ENCODE measurements around the gene RBM20.

The RBM20 gene

DNA sequence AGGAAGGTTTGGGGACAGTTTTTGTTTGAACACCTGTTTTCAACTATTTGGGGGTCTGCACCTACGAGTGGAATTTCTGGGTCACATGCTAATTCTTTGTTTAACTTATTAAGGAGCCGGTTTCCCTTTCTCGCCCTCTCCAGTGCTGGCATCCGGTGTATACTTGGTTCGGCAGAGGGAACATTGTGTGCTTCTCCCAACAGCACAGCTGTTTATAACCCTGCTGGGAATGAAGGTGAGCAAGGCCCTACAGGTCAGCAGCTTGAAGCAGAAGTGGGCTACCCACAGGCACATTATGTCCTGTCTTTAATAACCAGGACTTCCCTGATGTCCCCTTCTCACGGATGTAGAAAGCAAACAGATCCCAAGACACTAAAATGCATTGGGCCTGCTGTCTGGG, 140.1 kb downstream of the RBM20 start:
- Mint-ChIP-seq H3K9me3 (no peaks in the 10 kb centered on the region), H3K36me3 (ENCODE audit: low read depth) (no peaks in the 10 kb centered on the region), H3K4me1 (peaks cover 58% of the 10 kb centered on the region), H3K27me3 (no peaks in the 10 kb centered on the region), H3K27ac (peak overlapping the region; percentile 57), H3K4me3 (no peak overlapping the region)
- ATAC-seq, result no peak
- DNase-seq, result no peak

DNA sequence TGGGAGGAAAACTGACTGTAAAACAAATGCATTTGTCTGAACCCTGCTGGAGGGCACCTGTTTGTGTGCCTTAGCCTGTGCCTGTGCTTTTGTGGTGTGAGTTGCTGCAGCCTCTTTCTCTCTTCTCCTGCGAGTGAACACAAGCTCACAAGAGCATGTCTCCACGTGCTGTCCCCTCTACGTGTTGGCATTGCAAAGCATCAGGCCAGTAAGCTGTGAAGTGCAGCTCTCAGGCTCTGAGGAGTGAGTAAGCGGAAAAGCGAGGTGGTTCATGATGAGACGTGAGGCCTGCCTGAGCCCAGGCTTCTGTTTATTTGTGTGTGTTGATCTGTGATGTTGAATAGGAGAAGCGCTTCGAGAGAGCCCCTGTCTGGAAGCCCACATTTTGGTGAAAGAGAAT, 142.0 kb downstream of the RBM20 start:
- H3K4me3 Mint-ChIP-seq, result no peak overlapping the region

DNA sequence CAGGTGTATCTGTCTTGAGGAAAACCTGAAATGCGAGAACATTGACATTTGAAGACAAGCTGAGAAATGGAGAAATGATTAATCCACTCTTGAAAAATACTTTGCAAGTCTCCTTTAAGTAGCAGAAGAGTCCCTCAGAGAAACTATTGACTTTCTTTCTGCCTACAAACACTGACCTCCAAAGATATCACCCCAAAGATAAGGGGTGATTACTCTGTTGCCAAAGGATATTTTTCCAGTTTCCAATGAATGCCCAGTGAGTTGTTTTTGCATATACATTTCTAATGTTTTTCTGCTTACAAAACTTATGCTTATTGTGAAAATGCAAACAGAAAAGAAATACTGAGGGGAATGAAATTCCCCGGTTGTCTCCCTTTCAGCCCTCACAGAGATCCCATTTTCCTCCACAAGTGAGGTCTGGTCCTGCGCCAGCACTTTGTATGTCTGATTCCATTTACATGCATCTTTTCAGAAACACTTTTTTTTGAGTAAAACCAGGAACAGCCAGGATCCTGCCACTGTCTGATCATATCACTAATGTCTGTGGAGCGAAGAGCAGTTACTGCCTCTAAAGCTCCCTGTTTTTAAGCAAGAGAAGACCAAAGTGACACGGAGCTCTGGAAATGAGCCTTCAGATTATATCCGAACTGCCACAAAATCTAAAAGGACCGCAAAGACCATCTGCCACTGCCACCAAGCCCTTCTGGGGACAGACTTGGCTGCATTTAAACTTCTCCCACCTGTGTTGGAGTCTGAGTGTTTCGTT, 144.7 kb downstream of the RBM20 start:
- ATAC-seq (no peak), DNase-seq (no peak)
- Mint-ChIP-seq H3K36me3 (ENCODE audit: low read depth) (no peaks in the 10 kb centered on the region), H3K4me1 (peaks cover 31% of the 10 kb centered on the region), H3K4me3 (no peak overlapping the region), H3K27ac (no peak overlapping the region), H3K9me3 (no peaks in the 10 kb centered on the region), H3K27me3 (no peaks in the 10 kb centered on the region)

More for the DNA sequence above, 142.0 kb downstream of the RBM20 start:
- H3K27ac Mint-ChIP-seq, result peak overlapping the region; percentile 69
- H3K9me3 Mint-ChIP-seq, result no peaks in the 10 kb centered on the region
- H3K4me1 Mint-ChIP-seq, result peaks cover 50% of the 10 kb centered on the region
- no peaks in the 10 kb centered on the region for H3K36me3 Mint-ChIP-seq (ENCODE audit: low read depth)
- DNase-seq (no peak), ATAC-seq (peak; percentile 83)
- H3K27me3 Mint-ChIP-seq, result no peaks in the 10 kb centered on the region

DNA sequence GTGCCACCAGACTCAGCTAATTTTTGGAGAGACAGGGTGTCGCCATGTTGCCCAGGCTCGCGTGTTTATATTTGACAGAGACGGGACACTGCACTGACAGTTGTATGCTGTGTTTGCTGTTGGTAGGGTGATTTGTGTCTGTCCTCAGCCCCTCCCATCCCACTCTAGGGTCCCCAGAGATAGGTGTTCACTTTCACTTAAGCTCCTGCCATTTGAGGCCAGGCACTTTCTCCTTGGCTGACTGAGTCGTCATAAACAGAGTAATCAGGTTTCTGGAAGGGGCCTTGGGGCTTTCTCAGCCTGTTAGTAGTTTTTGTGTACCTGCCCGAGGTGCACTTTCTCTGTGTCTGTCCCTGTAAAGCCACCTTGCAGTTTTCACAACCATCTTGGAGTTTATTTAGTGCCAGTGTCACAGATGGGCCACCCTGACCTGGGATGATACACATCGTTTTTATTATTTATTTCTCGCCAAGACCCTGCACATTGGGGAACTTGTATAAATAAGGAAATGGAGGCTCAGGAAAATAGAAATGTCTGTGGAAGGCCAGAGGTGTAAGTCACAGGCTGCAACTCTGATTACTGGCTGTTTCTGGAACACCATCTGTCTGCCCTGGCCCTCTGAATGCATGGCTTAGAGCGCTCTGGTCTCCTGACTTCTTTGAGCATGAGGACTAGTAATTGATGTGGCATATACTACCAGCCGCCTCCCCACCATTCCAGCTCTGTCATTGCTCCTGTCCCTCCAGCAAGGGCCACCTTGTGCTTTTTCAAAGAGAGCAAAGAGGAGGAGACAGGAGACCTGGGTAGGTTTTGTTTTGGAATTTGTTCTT, 145.7 kb downstream of the RBM20 start:
- H3K36me3 Mint-ChIP-seq (ENCODE audit: low read depth), result no peaks in the 10 kb centered on the region
- ATAC-seq, result no peak
- H3K27me3 Mint-ChIP-seq, result no peaks in the 10 kb centered on the region
- peaks cover 24% of the 10 kb centered on the region for H3K4me1 Mint-ChIP-seq
- no peak overlapping the region for H3K4me3 Mint-ChIP-seq
- H3K9me3 Mint-ChIP-seq, result no peaks in the 10 kb centered on the region
- no peak for DNase-seq
- no peak overlapping the region for H3K27ac Mint-ChIP-seq

DNA sequence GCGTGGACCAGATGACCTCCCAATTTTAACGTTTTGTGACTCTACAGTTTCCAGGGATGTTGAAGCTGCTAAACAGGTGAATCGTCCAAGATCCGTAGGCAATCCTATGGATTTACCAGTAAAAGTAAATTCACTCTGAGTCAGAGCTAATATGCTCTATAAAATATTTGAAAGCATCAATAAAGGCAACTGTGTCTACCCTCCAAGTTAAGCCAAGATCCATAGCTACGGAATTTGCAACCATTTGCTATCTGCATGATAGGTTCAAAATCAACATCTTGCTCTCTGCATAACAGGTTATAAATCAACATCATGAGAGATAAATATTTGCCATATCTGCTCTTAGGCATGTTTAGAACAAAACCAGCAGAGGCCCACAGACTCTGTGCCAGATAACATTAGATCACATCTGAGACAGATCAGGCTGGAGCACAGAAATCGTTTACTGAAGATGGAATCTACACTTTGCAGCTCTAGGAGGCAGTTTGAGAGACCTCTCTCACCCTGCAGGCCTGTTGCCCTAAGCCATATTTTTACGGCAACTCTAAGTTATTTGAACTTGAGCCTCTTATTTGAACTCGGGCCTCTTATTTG, 146.9 kb downstream of the RBM20 start:
- no peak overlapping the region for H3K27ac Mint-ChIP-seq
- H3K4me1 Mint-ChIP-seq, result peaks cover 12% of the 10 kb centered on the region
- no peak overlapping the region for H3K4me3 Mint-ChIP-seq
- no peaks in the 10 kb centered on the region for H3K27me3 Mint-ChIP-seq
- no peak for ATAC-seq
- H3K9me3 Mint-ChIP-seq, result no peaks in the 10 kb centered on the region
- H3K36me3 Mint-ChIP-seq (ENCODE audit: low read depth), result no peaks in the 10 kb centered on the region
- no peak for DNase-seq

DNA sequence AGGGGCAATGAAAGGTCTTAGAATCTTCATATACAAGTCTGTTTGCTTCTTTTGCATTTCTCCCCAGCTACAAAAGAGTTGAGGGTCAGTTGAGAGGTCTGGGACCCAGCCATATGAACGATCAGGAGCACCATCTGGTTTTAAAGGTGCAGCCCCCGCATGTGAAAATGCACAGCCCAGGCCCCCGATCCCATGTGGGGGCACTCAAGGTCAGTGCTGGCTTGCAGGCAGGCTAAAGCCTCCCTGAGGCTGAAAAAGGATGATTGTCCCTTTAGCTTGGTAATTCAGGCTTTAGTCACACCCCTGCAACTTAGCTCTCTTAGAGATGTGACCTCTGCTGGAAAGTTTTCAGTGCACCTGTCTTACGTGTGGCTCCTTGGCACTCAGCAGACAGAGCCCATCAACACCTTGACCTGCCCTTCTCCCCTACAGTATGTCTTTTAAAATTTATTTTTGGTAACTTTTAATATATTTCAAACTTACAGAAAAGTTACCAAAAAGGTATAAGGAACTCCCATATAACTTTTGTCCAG, 147.5 kb downstream of the RBM20 start:
- no peak for DNase-seq

DNA sequence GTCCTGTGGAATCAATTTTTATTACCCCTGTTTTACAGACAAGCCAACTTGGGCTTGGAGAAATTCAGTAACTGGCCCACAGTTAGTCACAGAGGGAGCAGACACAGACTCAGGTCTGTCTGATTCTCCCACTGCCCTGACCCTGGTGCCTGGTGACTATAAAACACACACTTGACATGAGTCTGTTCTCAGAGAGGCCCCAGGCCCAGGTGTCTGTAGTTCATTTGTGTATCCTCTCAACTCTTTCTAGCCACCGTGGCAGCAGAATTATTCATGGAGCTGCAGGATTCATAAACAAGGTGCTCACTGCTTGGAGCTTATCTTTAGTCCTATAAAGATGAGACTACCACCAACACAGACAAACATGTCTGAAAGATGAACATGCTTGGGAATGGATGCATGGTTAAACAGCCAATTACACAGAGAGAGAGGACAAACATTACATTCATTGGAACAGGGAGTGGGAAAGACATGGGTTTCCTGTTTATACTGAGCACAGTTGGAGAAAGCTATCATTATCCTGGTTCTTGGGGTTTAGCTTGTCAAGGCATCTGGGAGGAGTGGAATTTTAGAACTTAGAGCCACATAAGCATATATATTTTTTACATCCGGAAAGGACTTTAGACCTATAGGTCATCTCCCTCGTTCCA, 148.5 kb downstream of the RBM20 start:
- Mint-ChIP-seq H3K4me3 (no peak overlapping the region), H3K27me3 (no peaks in the 10 kb centered on the region), H3K4me1 (peaks cover 8% of the 10 kb centered on the region), H3K27ac (no peak overlapping the region), H3K36me3 (ENCODE audit: low read depth) (no peaks in the 10 kb centered on the region), H3K9me3 (no peaks in the 10 kb centered on the region)
- DNase-seq (no peak), ATAC-seq (no peak)

More for the DNA sequence above, 147.5 kb downstream of the RBM20 start:
- no peaks in the 10 kb centered on the region for H3K36me3 Mint-ChIP-seq (ENCODE audit: low read depth)
- H3K27ac Mint-ChIP-seq, result no peak overlapping the region
- no peaks in the 10 kb centered on the region for H3K27me3 Mint-ChIP-seq
- no peaks in the 10 kb centered on the region for H3K9me3 Mint-ChIP-seq
- no peak for ATAC-seq
- peaks cover 6% of the 10 kb centered on the region for H3K4me1 Mint-ChIP-seq
- no peak overlapping the region for H3K4me3 Mint-ChIP-seq

DNA sequence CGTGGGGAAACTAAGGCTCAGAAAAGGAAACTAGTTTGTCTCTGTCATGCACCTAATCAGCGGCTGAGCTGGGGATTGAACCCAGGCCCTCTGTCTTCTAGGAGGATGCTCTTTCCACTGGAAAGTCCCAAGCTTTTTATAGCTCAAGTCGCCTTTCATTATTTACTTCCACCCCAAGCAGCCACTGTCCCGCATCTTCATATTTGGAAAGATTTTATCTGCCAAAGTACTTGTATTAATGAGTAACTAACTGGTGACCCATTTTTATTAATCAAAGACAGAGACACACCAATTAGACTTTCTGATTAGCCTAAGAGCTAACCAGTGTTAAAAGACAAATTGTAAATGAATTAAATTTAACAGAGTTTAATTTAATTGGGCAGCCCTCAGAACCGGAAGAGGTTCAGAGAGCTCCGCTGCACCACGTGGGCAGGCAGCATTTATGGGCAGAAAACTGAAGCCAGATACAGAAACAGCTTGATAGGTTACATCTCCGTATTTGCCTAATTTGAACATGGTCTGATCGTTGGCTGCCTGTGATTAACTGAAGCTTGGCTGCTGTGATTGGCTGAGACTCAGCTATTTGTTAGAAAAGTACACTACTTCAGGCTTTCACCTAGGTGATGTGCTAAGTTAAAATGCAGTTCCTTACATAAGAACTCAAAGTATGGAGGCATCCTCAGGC, 149.1 kb downstream of the RBM20 start:
- H3K27me3 Mint-ChIP-seq, result no peaks in the 10 kb centered on the region
- ATAC-seq (no peak), DNase-seq (no peak)
- H3K4me1 Mint-ChIP-seq, result peaks cover 14% of the 10 kb centered on the region
- no peak overlapping the region for H3K27ac Mint-ChIP-seq
- H3K4me3 Mint-ChIP-seq, result no peak overlapping the region
- H3K9me3 Mint-ChIP-seq, result no peaks in the 10 kb centered on the region
- no peaks in the 10 kb centered on the region for H3K36me3 Mint-ChIP-seq (ENCODE audit: low read depth)

DNA sequence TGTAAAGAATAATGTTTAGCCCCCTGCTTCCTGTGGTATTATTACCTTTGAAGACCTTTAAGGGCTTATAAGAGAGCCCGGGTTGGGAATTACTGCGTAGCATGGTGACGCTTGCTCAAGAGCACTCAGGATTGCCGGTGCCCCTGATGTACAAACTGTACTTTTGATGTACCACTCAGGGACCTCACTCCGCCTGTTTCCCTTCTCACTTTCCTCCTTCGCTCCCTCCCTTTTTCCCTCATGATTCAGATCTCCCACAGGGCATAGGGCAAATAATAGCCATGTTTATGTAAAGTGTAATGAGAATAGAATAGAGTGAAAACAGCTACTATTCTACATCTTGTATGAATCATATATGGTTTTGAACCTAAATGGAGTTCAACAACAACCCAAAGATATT, 149.8 kb downstream of the RBM20 start:
- DNase-seq, result no peak
- Mint-ChIP-seq H3K27ac (no peak overlapping the region), H3K4me1 (peaks cover 20% of the 10 kb centered on the region), H3K9me3 (no peaks in the 10 kb centered on the region), H3K4me3 (no peak overlapping the region), H3K36me3 (ENCODE audit: low read depth) (no peaks in the 10 kb centered on the region), H3K27me3 (no peaks in the 10 kb centered on the region)
- ATAC-seq, result no peak

DNA sequence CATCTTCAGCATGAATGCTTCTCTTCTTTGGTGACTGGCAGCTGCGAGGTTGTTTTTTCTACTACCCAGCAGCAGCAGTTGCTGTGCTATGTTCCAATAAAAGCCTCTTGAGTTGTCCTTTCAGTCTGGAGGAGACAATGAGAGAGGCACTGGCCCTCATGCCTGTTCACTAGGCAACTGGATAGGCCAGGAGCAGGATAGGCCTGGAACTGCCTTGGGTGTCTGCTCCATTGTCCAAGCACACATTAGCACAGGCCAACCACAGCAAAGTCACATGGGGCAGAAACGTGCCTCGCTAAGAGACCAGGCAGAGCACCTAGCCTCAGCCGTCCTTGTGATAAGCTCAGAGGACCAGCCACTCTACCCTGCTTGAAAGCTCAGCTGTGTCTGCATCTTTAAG, 150.7 kb downstream of the RBM20 start:
- Mint-ChIP-seq H3K36me3 (ENCODE audit: low read depth) (no peaks in the 10 kb centered on the region), H3K27ac (no peak overlapping the region), H3K4me1 (peaks cover 27% of the 10 kb centered on the region), H3K27me3 (no peaks in the 10 kb centered on the region), H3K4me3 (no peak overlapping the region), H3K9me3 (no peaks in the 10 kb centered on the region)
- ATAC-seq, result no peak
- no peak for DNase-seq

DNA sequence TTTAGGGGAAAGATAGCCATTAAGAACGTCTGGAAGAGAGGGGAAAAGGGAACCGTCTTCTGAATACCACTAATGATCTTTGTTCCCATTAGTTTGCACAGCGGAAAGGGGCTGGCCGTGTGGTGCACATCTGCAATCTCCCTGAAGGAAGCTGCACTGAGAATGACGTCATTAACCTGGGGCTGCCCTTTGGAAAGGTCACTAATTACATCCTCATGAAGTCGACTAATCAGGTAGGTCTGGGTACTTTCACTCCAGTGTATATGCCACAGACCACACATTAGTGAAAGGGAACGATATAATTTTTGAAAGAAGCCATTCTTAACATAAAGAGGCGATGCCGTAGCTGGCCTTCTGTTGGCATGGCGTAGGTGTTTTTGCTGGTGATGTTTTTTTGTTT, 153.3 kb downstream of the RBM20 start:
- no peaks in the 10 kb centered on the region for H3K9me3 Mint-ChIP-seq
- peak overlapping the region; percentile 52 for H3K27ac Mint-ChIP-seq
- peaks cover 29% of the 10 kb centered on the region for H3K4me1 Mint-ChIP-seq
- DNase-seq, result no peak
- peak; percentile 60 for ATAC-seq
- H3K36me3 Mint-ChIP-seq (ENCODE audit: low read depth), result no peaks in the 10 kb centered on the region
- H3K27me3 Mint-ChIP-seq, result no peaks in the 10 kb centered on the region
- no peak overlapping the region for H3K4me3 Mint-ChIP-seq

DNA sequence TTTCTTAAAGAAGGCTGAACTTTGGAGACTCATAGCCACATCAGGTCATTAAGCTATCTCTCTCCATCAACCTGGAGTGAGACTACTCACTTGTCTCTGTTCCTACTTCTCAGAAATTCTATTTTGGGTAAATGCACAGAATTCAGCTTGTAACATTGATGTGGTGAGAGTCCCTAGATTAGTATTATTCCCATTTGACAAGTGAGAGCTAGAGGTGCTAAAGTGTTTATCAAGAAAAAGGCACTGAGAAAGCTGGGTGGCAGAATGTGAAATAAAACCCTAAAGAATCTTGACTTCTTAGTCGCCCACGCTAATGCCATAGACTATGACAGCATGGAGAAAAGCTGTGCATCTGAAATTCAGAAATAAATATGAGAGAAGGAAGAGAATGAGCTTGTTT, 154.2 kb downstream of the RBM20 start:
- ATAC-seq (peak; percentile 65), DNase-seq (no peak)
- H3K9me3 Mint-ChIP-seq, result no peaks in the 10 kb centered on the region
- peaks cover 38% of the 10 kb centered on the region for H3K4me1 Mint-ChIP-seq
- H3K36me3 Mint-ChIP-seq (ENCODE audit: low read depth), result no peaks in the 10 kb centered on the region
- no peak overlapping the region for H3K4me3 Mint-ChIP-seq
- no peaks in the 10 kb centered on the region for H3K27me3 Mint-ChIP-seq
- H3K27ac Mint-ChIP-seq, result peak overlapping the region; percentile 70

DNA sequence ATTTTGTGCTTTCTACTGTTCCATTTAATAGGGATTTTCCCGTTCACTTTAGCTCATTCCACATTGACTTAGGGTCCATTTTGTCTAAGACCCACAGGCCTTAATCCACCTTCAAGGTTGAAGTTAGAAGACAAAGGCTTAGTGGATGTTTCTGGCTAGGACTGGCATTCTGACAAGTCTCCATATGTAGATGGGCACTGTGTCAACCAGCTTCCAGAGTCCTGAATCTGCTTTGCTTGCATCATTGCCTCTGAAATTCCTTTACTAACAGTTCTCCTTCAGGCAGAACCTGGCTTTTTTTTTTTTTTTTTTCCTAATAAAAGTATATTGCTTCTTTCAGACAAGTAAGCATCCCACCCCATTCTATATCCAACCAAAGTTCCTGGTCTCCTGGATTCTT, 158.0 kb downstream of the RBM20 start:
- ATAC-seq, result no peak
- Mint-ChIP-seq H3K9me3 (no peaks in the 10 kb centered on the region), H3K4me3 (no peak overlapping the region), H3K36me3 (ENCODE audit: low read depth) (no peaks in the 10 kb centered on the region), H3K4me1 (peaks cover 57% of the 10 kb centered on the region), H3K27me3 (no peaks in the 10 kb centered on the region), H3K27ac (no peak overlapping the region)
- no peak for DNase-seq
